Stomach (tissue), 9 donors: ENCODE data around the gene SCAND1. TPM values are rescaled to one million over a fixed set of nuclear protein-coding genes. Genes with fewer than 3 reads are reported as not detected.
"Not testable (repeated sequence)": the region's sequence is repeated elsewhere in the genome, so short reads cannot be mapped to it uniquely, and the experiment has no call there.

ENCODE experiments used
- DNase-seq, 2 donors: peaks; one replicate each; pipeline versions ENCODE4 v3.0.0 to v3.0.0-alpha.2; 2013 to 2019
- H3K27ac ChIP-seq, 5 donors: fragments of 200-600 bp in 4 of 5; sonication (generic) in 4 of 5; one replicate each; pipeline ENCODE4 v1.5.1; 2013 to 2019; ENCODE audit warnings: mild to moderate bottlenecking in 1 of 5, moderate library complexity in 1 of 5
- H3K27me3 ChIP-seq, 3 donors: fragments of 200-600 bp; sonication (generic); one replicate each; pipeline ENCODE4 v1.5.1; 2017 to 2019; ENCODE audit warnings: mixed run types in 1 of 3
- H3K36me3 ChIP-seq, 4 donors: fragments of 200-600 bp; sonication (generic); 1 replicate in 3 of 4; 2 replicates in 1 of 4; pipeline ENCODE4 v1.5.1; 2016 to 2019
- H3K4me1 ChIP-seq, 4 donors: fragments of 200-600 bp; sonication (generic); one replicate each; pipeline ENCODE4 v1.5.1; 2016 to 2019
- H3K4me3 ChIP-seq, 4 donors: fragments of 200-600 bp; sonication (generic) in 3 of 4; one replicate each; pipeline ENCODE4 v1.5.1; 2016 to 2019; ENCODE audit warnings: mild to moderate bottlenecking in 1 of 4
- H3K9me3 ChIP-seq, 4 donors: fragments of 200-600 bp; sonication (generic); one replicate each; pipeline ENCODE4 v1.5.1; 2016 to 2019
- EP300 ChIP-seq: sonication (generic); formaldehyde crosslinking; IDR thresholded peaks from one replicate; pipeline ENCODE4 v1.6.1; 2017; ENCODE audit warnings: antibody characterized with exemption
- POLR2A ChIP-seq, 4 donors: fragments of 450-650 bp; IDR thresholded peaks; one replicate each; pipeline ENCODE4 v1.6.1; 2016; ENCODE audit warnings: antibody characterized with exemption in 4 of 4, control low read depth in 2 of 4, mild to moderate bottlenecking in 1 of 4, moderate library complexity in 1 of 4
- POLR2AphosphoS5 ChIP-seq, 3 donors: sonication (generic); formaldehyde crosslinking; IDR thresholded peaks; one replicate each; pipeline ENCODE4 v1.6.1; 2016; ENCODE audit warnings: antibody characterized with exemption in 3 of 3
- WGBS, 5 donors: extraction: QIAGEN DNeasy Blood & Tissue Kit in 3 of 5; methylation state at CpG; one replicate each; pipeline versions ENCODE4 v1.1.5 to v1.1.7; 2013 to 2018; 5-methylcytosine and 5-hydroxymethylcytosine counted together
- intact Hi-C: fragments of 100-400 bp; cut with DNase I; formaldehyde crosslinking; loops from one replicate; pipeline ENCODE4 v1.15.1; 2023; ENCODE audit warnings: low total_unique reads
- polyA plus RNA-seq, 3 donors: library from polyadenylated mRNA; stranded (reverse); fragments of 200-250 nt; gene quantifications; one replicate each; pipeline ENCODE4 v1.2.3, GENCODE V29; 2013
- total RNA-seq, 5 donors: library from RNA; depleted of rRNA; stranded (reverse); fragments of >200 nt; gene quantifications; one replicate each; pipeline versions ENCODE4 v1.1.0 to v1.2.3, GENCODE V29; 2014 to 2016
- TF ChIP-seq, protein P1 (sequence below), 7 experiments: fragments of 450-650 bp in 4 of 7; fragments of 200-600 bp in 3 of 7; sonication (generic) in 3 of 7; IDR thresholded peaks; one replicate each; pipeline ENCODE4 v1.5.1; 2016 to 2019; ENCODE audit warnings: antibody characterized with exemption in 7 of 7, control low read depth in 2 of 7, mild to moderate bottlenecking in 1 of 7
- donor health status: healthy with polysubstance abuse.
- donor health status: Bipolar disorder and iron deficiency.
- donor health status: healthy.

SCAND1 gene
- total and polyA plus RNA-seq, 8 donors: 16.9 to 246 (median 136) TPM

GRCh38 chr20:35971981-35972380, 17.7 kb upstream of the SCAND1 start:
- intact Hi-C loops: no loop called here
- 84 to 96% (median 95%) methylated on average over 2 of the region's 2 CpGs for WGBS, 5 donors
- no peaks in the 10 kb centered on the region for H3K4me1 ChIP-seq
- no peaks in the 10 kb centered on the region for H3K36me3 ChIP-seq
- H3K27ac ChIP-seq: no peak overlapping the region
- TF ChIP-seq EP300: no peak
- TF ChIP-seq, protein P1, sequence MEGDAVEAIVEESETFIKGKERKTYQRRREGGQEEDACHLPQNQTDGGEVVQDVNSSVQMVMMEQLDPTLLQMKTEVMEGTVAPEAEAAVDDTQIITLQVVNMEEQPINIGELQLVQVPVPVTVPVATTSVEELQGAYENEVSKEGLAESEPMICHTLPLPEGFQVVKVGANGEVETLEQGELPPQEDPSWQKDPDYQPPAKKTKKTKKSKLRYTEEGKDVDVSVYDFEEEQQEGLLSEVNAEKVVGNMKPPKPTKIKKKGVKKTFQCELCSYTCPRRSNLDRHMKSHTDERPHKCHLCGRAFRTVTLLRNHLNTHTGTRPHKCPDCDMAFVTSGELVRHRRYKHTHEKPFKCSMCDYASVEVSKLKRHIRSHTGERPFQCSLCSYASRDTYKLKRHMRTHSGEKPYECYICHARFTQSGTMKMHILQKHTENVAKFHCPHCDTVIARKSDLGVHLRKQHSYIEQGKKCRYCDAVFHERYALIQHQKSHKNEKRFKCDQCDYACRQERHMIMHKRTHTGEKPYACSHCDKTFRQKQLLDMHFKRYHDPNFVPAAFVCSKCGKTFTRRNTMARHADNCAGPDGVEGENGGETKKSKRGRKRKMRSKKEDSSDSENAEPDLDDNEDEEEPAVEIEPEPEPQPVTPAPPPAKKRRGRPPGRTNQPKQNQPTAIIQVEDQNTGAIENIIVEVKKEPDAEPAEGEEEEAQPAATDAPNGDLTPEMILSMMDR (IDR thresholded peaks at IDR 0.05): no peak
- no peaks in the 10 kb centered on the region for H3K9me3 ChIP-seq
- DNase-seq: no peak
- H3K27me3 ChIP-seq: no peaks in the 10 kb centered on the region
- no peak overlapping the region for H3K4me3 ChIP-seq

- WGBS, 5 donors: 10 to 67% (median 29%) methylated on average over 1 of the region's 1 CpG
- H3K4me3 ChIP-seq: no peak overlapping the region
- TF ChIP-seq EP300 (no peak), POLR2AphosphoS5 (IDR thresholded peaks at IDR 0.05) (no peak), POLR2A (IDR thresholded peaks at IDR 0.05) (no peak)
- TF ChIP-seq, protein P1 (IDR thresholded peaks at IDR 0.05): no peak
- no peak for DNase-seq
- no peaks in the 10 kb centered on the region for H3K9me3 ChIP-seq
- no peaks in the 10 kb centered on the region for H3K36me3 ChIP-seq
- no peak overlapping the region for H3K27ac ChIP-seq
- H3K27me3 ChIP-seq: no peaks in the 10 kb centered on the region
- intact Hi-C loops: no loop called here
- no peaks in the 10 kb centered on the region for H3K4me1 ChIP-seq
Measured at GRCh38 chr20:35968930-35969329, 14.6 kb upstream of the SCAND1 start.

DNA sequence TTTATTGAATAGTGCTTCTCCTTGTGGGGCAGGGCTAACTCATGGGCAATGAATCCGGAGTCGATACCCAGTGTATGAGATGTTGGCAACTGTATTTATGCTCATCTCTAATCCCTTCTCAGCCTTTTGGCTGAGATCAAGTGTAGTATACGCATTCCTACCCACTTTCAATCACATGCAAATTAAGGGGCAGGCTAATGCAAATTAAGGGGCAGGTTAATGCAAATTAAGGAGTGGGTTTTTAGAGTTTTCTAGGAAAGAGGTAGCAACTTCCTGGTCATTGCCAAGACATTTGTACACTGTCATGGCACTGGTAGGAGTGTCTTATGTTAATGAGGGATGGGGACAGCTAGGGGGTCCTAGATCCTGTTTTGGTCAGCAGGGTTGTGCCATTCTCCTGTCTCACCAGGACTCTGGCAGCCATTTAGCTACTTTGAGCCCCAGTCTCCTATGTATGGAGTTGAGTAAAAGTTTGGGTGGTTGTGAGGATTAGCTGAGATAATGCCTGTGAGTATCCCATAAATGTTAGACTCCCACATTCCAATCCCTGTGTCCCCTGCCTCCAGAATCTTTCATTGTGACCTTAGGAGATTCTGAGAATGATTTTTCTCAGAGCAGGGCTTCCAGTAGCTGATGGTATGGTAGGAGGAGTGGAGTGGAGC, 13.8 kb upstream of the SCAND1 start, which contains the start of gene CNBD2:
Gene CNBD2 (plus strand): TSS at position 612 of the 662 bp plus-strand sequence. CDS start 173 bp downstream, outside the sequence.
- intact Hi-C loops: no loop called here
- H3K4me1 ChIP-seq: no peaks in the 10 kb centered on the region
- no peak for DNase-seq

DNA sequence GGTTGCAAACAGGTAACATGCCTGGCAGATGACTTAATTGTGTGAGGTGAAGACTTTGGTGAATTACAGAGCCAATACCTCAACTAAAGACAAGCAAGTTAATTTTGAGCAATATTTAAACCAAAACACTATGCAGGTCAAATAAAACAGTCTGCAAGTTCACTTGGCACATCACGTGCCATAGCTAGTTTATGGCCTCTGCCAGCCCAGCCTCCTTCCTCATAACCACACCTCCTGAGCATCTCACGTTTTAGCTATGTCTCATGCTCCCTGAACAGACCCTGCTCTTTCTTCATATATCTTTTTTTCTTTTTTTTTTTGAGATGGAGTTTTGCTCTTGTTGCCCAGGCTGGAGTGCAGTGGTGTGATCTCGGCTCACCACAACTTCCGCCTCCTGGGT, 9.6 kb upstream of the SCAND1 start:
- no peak overlapping the region for H3K27ac ChIP-seq
- no peak overlapping the region for H3K4me3 ChIP-seq
- no peaks in the 10 kb centered on the region for H3K36me3 ChIP-seq
- H3K9me3 ChIP-seq: no peaks in the 10 kb centered on the region
- DNase-seq: no peak
- TF ChIP-seq, protein P1 (IDR thresholded peaks at IDR 0.05): no peak
- TF ChIP-seq POLR2A (IDR thresholded peaks at IDR 0.05) (no peak), POLR2AphosphoS5 (IDR thresholded peaks at IDR 0.05) (no peak), EP300 (no peak)
- intact Hi-C loops: no loop called here
- H3K4me1 ChIP-seq: no peaks in the 10 kb centered on the region
- 89 to 94% (median 91%) methylated on average over 4 of the region's 4 CpGs for WGBS, 5 donors
- H3K27me3 ChIP-seq: no peaks in the 10 kb centered on the region

More for the DNA sequence above, 13.8 kb upstream of the SCAND1 start, which contains the start of gene CNBD2:
- Histone ChIP-seq H3K36me3 (no peaks in the 10 kb centered on the region), H3K9me3 (no peaks in the 10 kb centered on the region), H3K27ac (no peak within 1 kb of the TSS), H3K4me3 (no peak within 1 kb of the TSS), H3K27me3 (no peaks in the 10 kb centered on the region)
- 92 to 98% (median 95%) methylated on average over 3 of the region's 3 CpGs for WGBS, 5 donors
- TF ChIP-seq EP300 (no peak), POLR2AphosphoS5 (IDR thresholded peaks at IDR 0.05) (no peak), POLR2A (IDR thresholded peaks at IDR 0.05) (no peak)

DNA sequence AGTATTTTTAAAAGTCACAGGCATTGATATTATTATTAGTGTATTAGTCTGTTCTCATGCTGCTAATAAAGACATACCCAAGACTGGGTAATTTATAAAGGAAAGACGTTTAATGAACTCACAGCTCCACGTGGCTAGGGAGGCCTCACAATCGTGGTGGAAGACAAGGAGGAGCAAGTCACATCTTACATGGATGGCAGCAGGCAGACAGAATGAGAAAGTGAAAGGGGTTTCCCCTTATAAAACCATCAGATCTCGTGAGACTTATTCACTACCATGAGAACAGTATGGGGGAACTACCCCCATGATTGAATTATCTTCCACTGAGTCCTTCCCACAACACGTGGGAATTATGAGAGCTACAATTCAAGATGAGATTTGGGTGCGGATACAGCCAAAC, 5.0 kb upstream of the SCAND1 start:
- 77 to 85% (median 83%) methylated on average over 6 of the region's 6 CpGs for whole genome bisulfite sequencing, 5 donors
- H3K27ac ChIP-seq, H3K9me3 ChIP-seq, H3K36me3 ChIP-seq, H3K4me3 ChIP-seq, DNase-seq, H3K27me3 ChIP-seq, intact Hi-C loops: not testable (repeated sequence)
- peaks cover 7 to 15% (median 12%) of the 10 kb centered on the region in 4 donors for H3K4me1 ChIP-seq
